ENCODE measurements around the gene KIF21B.

GRCh38 chr1:200983035-200983561 lies 40.4 kb downstream of the KIF21B start:
- no peak for TF ChIP-seq CTCF (IDR thresholded peaks at IDR 0.05)
- no peak for TF ChIP-seq ZFX (IDR thresholded peaks at IDR 0.05; ENCODE audit: borderline replicate concordance)
